PC-9 (cell line): ENCODE results near the gene FCAMR.

ENCODE experiments used
- CTCF ChIP-seq: fragments of 200-600 bp; sonication (generic); conservative IDR thresholded peaks from 2 replicates; pipeline ENCODE4 v1.6.1; 2017; ENCODE audit warnings: mixed run types, antibody characterized with exemption, mild to moderate bottlenecking, moderate library complexity
- EZH2 ChIP-seq: fragments of 200-600 bp; sonication (generic); IDR thresholded peaks from 2 replicates; pipeline ENCODE4 v1.8.0; 2017; ENCODE audit warnings: antibody characterized with exemption, low read depth

DNA sequence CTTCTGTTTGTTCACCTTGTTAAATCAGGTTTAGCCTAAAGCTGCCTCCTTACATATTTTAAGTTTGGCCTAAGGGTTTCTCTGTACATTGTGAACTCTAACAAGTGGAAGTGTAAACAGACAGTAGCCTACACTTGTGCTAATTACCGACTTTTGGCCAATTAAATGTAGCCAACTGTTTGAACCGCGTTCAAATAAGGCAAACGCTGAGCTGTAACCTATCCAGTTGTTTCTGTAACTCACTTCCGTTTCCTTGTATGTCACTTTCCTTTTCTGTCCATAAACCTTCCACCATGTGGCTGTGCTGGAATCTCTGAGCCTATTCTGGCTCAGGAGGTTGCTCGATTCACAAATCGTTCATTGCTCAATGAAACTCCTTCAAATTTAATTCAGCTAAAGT is 8.0 kb upstream of the FCAMR start:
- no peak for TF ChIP-seq EZH2
- no peak for TF ChIP-seq CTCF
